ENCODE measurements around the gene UBE2J1.
A peak's percentile ranks its signal among the peaks of the same experiment; 100 is the strongest.
"Not testable (repeated sequence)": the region's sequence is repeated elsewhere in the genome, so short reads cannot be mapped to it uniquely, and the experiment has no call there.

The UBE2J1 gene

DNA sequence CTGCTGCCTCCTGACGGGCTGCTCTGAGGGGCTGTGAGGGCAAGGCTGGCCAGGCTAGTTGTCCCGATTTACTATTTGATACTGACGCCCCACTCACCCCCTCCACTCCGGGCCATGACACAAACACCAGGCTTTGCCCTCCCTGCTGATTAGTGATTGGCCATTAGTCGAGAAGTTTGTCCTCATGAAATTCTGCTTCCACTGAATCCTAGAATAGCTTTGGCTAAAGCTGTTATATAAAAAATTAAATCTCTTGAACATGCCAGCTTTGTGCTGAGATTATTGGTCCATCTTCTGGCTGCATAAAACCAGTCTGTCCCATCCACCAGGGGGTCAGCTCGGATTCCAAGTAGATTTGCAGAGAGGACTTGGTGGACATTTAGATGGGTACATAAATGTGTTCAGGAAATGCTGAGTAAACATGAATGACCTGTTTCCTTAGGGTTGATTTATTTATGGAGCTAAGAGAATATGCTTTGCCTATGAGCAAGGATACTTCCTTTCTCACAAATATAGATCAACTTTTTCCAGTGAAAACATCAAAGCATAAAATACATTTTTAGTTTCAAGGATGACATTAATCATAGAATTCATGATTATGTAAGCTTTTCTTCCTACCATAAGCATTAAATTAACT is 37.2 kb downstream of the UBE2J1 start, which contains the start of gene GABRR2:
Gene GABRR2, minus strand, starts transcription at position 51 of the 637 bp plus-strand sequence. CDS start 134 bp downstream, outside the sequence.
- no peak for DNase-seq

- no peak for DNase-seq
Observed at GRCh38 chr6:89314692-89315091, 37.8 kb downstream of the UBE2J1 start.

- DNase-seq: no peak
Observed at GRCh38 chr6:89313006-89313405, 39.5 kb downstream of the UBE2J1 start.

- no peak for DNase-seq
Observed at GRCh38 chr6:89311853-89312531, 40.5 kb downstream of the UBE2J1 start.

- no peak for DNase-seq
Observed at GRCh38 chr6:89311530-89311852, 41.0 kb downstream of the UBE2J1 start.

DNA sequence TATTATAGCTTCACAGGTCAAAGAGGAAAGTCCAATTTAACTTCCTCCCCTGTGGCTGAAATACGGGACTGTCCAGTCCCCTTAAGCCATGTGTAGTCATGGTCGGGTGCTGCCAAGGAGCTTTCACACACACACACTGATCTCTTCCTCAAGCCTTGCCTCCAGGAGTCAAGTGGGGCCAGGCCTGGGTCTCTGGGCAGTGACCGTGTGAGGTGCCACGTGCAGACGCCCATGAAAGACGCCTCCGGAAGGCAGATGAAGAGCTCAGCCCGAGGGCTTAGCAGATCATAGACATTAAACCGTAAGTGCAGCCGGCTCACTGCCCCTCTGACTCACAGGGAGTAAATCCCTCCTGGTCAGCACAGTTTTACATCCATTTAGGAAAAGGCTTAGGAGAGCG is 41.6 kb downstream of the UBE2J1 start:
- DNase-seq: no peak

GRCh38 chr6:89308525-89309395 is 43.8 kb downstream of the UBE2J1 start:
- DNase-seq: no peak

GRCh38 chr6:89304517-89304916 is 48.0 kb downstream of the UBE2J1 start:
- not testable (repeated sequence) for DNase-seq

GRCh38 chr6:89302936-89303335 is 49.6 kb downstream of the UBE2J1 start:
- DNase-seq: no peak

DNA sequence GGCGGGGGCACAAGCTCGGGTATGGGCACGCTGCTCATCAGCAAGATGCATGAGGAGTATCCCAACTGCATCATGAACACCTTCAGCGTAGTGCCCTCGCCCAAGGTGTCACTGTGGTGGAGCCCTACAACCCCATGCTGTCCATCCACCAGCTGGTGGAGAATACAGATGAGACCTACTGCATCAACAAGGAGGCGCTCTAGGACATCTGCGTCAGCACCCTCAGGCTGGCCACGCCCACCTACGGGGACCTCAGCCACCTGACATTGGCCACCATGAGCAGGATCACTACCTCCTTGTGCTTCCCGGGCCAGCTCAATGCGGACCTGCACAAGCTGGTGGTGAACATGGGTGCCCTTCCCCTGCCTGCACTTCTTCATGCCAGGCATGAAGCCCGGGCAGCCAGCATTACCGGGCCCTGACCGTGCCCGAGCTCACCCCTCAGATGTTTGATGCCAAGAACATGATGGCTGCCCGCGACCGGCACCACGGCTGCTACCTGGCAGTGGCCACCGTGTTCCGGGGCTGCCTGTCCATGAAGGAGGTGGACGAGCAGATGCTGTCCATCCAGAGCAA is 50.2 kb downstream of the UBE2J1 start:
- no peak for DNase-seq

DNA sequence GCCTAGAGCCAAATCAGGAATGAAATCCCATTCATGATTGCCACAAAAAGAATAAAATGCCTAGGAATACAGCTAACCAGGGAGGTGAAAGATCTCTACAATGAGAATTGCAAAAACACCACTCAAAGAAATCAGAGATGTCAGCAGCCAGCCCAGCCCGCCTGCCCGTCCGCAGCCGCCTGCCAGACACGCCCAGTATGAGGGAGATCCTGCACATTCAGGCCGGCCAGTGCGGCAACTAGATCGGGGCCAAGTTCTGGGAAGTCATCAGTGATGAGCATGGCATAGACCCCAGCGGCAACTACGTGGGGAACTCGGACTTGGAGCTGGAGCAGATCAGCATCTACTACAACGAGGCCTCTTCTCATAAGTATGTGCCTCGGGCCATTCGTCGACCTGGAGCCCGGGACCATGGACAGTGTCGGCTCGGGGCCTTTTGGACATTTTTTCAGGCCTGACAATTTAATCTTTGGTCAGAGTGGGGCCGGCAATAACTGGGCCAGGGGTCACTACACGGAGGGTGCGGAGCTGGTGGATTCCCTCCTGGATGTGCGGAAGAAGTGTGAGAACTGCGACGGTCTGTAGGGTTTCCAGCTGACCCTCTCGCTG is 50.8 kb downstream of the UBE2J1 start:
- no peak for DNase-seq

DNA sequence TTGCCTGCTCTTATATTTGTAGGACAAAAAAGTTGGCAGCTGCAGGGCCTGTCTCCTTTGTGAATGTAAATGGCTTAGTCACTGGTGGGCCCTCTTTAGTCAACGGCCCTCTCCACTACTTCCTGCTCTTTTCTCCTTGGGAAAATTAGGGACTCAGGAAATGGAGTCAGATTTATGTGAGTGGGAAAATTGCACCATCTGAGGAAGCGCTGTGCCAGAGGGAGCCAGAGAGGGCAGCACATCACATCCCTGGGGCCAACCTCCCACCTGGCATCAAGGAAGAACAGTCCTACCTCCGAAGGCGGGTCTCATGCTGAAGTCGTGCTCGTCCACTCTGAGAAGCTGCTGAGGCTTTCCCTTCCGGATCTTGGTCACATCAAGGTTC is 53.1 kb downstream of the UBE2J1 start:
- DNase-seq: no peak

DNA sequence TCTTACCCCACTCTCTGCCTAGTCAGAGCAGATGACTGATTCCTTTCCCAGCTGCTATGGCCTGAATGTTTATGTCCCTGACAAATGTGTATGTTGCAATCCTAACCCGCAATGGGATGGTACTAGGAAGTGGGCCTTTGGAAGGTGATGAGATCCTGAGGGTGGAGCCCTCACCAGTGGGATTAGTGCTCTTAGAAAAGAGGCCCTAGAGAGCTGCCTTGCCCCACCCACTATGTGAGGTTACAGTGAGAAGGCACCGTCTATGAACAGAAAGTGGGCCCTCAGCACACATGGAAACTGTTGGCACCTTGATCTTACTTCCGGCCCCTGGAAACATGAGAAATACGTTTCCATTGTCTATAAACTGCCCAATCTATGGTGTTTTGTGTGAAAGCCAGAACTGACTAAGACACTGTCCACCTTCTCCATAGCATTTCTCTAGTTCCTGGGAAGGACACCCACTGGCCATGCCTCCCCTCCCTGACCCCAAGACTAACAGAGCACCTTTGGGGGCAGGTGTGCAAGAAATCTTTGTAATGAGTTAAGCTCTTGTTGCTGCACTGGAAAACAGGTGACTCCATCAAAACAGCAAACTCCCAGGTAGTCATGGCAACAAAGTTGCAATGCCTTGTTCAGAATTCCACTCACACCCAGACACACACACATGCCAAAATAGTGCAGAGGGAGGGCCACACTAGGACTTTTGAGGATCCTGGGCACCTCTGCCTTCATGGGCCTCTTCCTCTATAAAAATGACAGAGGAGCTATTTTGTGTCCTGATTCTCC is 53.6 kb downstream of the UBE2J1 start:
- peak; percentile 11 for DNase-seq

GRCh38 chr6:89297695-89298351 is 54.7 kb downstream of the UBE2J1 start:
- peak; percentile 25 for DNase-seq

DNA sequence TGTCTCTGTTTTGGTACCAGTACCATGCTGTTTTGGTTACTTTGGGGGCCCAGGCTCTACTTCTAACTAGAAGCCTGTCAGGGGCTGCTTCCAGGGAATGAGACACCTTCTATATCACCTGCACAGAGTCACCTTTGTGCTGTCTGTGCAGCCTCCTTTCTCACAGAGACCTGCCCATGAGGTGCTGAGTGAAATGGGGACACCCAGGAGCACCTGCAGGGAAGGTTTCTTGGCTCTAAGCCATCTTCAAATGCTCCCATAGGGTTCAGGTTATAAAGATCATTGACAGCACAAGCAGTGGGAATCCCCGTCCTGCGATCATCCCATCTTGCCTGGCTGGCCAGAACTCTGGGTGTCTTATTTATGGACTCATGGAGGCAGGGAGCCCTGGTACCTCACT is 56.5 kb downstream of the UBE2J1 start:
- DNase-seq: no peak

GRCh38 chr6:89295116-89295515 is 57.4 kb downstream of the UBE2J1 start:
- DNase-seq: not testable (repeated sequence)

DNA sequence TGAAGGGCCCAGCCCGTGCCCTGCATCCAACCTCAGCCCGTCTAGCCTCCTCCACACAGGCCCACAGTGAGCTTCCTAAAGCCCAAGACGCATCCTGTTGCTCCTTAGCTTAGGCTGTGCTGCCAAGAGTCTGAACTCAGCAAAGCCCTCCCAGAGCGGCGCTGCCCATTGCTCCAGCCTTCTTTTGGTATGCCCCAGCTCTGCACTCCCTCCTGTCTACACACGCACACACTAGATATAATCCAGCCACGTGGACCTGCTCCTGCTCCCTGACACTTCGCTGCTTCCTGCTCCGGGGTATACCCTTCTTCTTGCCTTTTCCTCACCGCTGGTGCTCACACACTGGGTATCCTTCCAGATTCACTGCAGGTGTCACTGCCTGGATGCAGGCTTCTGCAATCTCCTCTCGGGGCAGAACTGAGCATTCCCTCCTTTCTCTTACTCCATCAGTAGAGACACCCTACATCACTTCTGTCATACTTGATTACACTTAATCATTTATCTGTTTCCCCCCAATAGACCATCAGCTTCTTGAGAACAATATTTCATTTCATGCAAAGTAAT is 61.2 kb downstream of the UBE2J1 start:
- DNase-seq: no peak

DNA sequence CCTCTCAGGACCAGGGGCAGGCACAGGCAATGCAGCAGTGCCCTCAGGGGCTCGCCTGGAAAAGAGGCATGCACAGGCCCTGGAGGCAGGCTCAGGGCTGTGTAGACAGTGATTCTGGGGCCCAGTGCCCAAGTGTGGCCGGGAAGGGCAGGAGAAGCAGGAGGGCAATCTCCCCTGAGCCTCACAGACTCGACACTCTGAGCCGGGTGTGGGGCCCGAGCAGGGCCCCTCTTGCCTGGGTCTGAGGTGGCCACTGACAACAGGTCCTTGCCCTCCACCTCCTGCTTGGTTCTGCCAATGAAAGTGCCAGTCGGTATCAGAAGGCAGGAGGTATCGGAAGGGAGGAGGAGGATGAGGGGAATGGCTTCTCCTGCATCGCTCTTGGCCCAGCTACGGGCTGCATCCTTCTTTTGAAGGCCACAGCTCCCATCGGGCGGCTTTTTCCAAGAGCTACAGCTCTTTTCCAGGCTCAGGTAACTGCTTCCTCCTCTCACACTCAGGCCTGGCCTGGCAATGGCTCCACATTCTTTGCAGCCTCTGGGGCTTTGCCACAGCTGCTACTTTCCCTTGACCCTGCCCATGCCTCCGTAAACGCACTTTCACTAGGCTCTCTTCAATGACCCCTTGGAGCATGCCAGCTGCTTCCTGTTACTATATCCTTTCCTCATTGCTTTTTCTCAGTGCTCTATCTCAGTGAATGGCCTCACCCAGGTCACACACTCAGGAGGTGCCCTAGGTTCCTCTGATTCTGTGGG is 61.9 kb downstream of the UBE2J1 start:
- no peak for DNase-seq

DNA sequence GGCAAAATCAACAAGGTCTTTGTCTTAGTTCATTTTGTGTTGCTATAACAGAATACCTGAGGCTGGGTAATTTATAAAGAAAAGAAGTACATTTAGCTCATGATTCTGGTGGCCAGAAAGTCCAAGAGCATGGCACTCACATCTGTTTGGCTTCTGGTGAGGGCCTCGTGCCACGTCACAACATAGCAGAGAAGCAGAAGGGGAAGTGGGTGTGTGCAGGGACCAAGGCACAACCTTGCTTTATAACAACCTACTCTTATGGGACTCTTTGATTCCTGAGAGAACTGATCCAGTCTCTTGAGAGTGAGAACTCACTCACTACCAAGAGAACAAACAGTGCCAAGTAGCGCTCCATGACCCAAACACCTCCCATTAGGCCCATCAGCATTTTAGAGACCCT is 62.8 kb downstream of the UBE2J1 start:
- DNase-seq: no peak

GRCh38 chr6:89287351-89288028 is 65.0 kb downstream of the UBE2J1 start:
- DNase-seq: no peak

All from stimulated activated CD4-positive, alpha-beta T cell treated with anti-CD3 and anti-CD28 coated beads, Interleukin-4, amount 100 ng/mL, for 1 hour (primary cell).